Myocyte (in vitro differentiated cells): ENCODE data around the gene CRACR2B. TPM values are rescaled to one million over a fixed set of nuclear protein-coding genes. Genes with fewer than 3 reads are reported as not detected.
A peak's percentile ranks its signal among the peaks of the same experiment; 100 is the strongest.

Experiments used
- DNase-seq: peaks from one replicate; pipeline ENCODE4 v3.0.0-alpha.2; 2012; ENCODE audit warnings: low read depth
- total RNA-seq: library from RNA; depleted of rRNA; stranded (reverse); fragments of >200 nt; gene quantifications from 2 replicates; pipeline ENCODE4 v1.2.3, GENCODE V29; 2014

The CRACR2B gene
- total RNA-seq, 1 donor from 2014 or later, result 16.6 TPM

- DNase-seq, result no peak
Measured at GRCh38 chr11:837189-837989, 9.7 kb downstream of the CRACR2B start.

GRCh38 chr11:837990-838307, 10.2 kb downstream of the CRACR2B start:
- DNase-seq, result no peak

- peak; percentile 86 for DNase-seq
Measured at GRCh38 chr11:838441-839279, 10.9 kb downstream of the CRACR2B start.

GRCh38 chr11:839280-839623, 11.5 kb downstream of the CRACR2B start:
- DNase-seq, result no peak

- peak; percentile 49 for DNase-seq
Measured at GRCh38 chr11:839875-840617, 12.3 kb downstream of the CRACR2B start.

- no peak for DNase-seq
Measured at GRCh38 chr11:841981-842369, 14.3 kb downstream of the CRACR2B start.

- DNase-seq, result peak; percentile 89
Measured at GRCh38 chr11:842370-843002, 14.8 kb downstream of the CRACR2B start, which contains the start of the genes POLR2L and TSPAN4. POLR2L (minus strand) TSS chr11:842529; CDS start chr11:842508, 21 bp downstream. TSPAN4 (plus strand) TSS chr11:842852; CDS start chr11:850305, 7,453 bp downstream.

- DNase-seq, result no peak
Measured at GRCh38 chr11:843086-843734, 15.5 kb downstream of the CRACR2B start.

- DNase-seq, result peak; percentile 91
Measured at GRCh38 chr11:843818-844692, 16.3 kb downstream of the CRACR2B start.

- DNase-seq, result peak; percentile 85
Measured at GRCh38 chr11:844693-845644, 17.2 kb downstream of the CRACR2B start.

- no peak for DNase-seq
Measured at GRCh38 chr11:845872-846495, 18.3 kb downstream of the CRACR2B start.

- no peak for DNase-seq
Measured at GRCh38 chr11:846496-847098, 18.9 kb downstream of the CRACR2B start.

GRCh38 chr11:847876-848275, 20.2 kb downstream of the CRACR2B start:
- DNase-seq, result no peak

- DNase-seq, result no peak
Measured at GRCh38 chr11:848380-848931, 20.7 kb downstream of the CRACR2B start.

- no peak for DNase-seq
Measured at GRCh38 chr11:849104-849824, 21.5 kb downstream of the CRACR2B start.

GRCh38 chr11:849951-850774, 22.4 kb downstream of the CRACR2B start:
- no peak for DNase-seq
